ENCODE data around the gene EXOC6B. TPM values are rescaled to one million over a fixed set of nuclear protein-coding genes. Genes with fewer than 3 reads are reported as not detected.

The EXOC6B gene
- total and polyA plus RNA-seq, 2 of the 8 experiments (the other 6 are each of a cell fraction or from before 2014, with no cell fraction given) = 13.5 to 33.0 TPM

GRCh38 chr2:72238311-72238710 is 587.5 kb downstream of the EXOC6B start (continued):
- TF ChIP-seq CTCF (IDR thresholded peaks at IDR 0.05; ENCODE audit: control extremely low read depth in 1 of 3, insufficient read depth in 1 of 3, low read depth in 1 of 3, low read length in 3 of 3) (no peak), PHF8 (conservative IDR thresholded peaks at IDR 0.05; ENCODE audit: low read depth, low read length) (no peak), CHD7 (IDR thresholded peaks at IDR 0.05; ENCODE audit: insufficient replicate concordance, low read length) (no peak), KDM5A (IDR thresholded peaks at IDR 0.05; ENCODE audit: low read length) (no peak), GTF2F1 (IDR thresholded peaks at IDR 0.05; ENCODE audit: borderline replicate concordance, low read depth, low read length) (no peak)
